OCI-LY7 (cell line): ENCODE data around the gene DIAPH1. TPM values are rescaled to one million over a fixed set of nuclear protein-coding genes. Genes with fewer than 3 reads are reported as not detected.

ENCODE experiments used
- BruUV-seq: library from RNA; stranded (reverse); fragments of 400-500 nt; replicated peaks from 2 replicates; lab custom pipeline; 2021; lab: Mats Ljungman, UMichigan
- CTCF ChIA-PET: fragments of 300-600 bp; sonication (Branson Sonifier 250); formaldehyde crosslinking; loops from one replicate; lab custom pipeline; 2022; ENCODE audit warnings: antibody characterized with exemption; ENCODE audit not compliant: unreplicated experiment; lab: Charles Lee
- POLR2A ChIA-PET: fragments of 300-600 bp; sonication (Branson Sonifier 250); formaldehyde crosslinking; loops from one replicate; lab custom pipeline; 2022; ENCODE audit warnings: antibody characterized with exemption; lab: Charles Lee
- DNase-seq: peaks from one replicate; pipeline ENCODE4 v3.0.0-alpha.2; 2015; ENCODE audit warnings: low spot score
- H2AFZ ChIP-seq: fragments of 200-600 bp; sonication (generic), shearing (Covaris generic); 2 replicates; pipeline ENCODE4 v1.6.1; 2014; ENCODE audit warnings: mild to moderate bottlenecking, antibody characterized with exemption, low read length, moderate library complexity
- H3K27ac ChIP-seq: fragments of 200-600 bp; sonication (generic); 2 replicates; pipeline ENCODE4 v1.5.1; 2014; ENCODE audit warnings: mixed run types, low read depth, mild to moderate bottlenecking, moderate library complexity, low read length, inconsistent platforms; ENCODE audit not compliant: poor library complexity, severe bottlenecking
- H3K36me3 ChIP-seq: fragments of 200-600 bp; sonication (generic); 2 replicates; pipeline ENCODE4 v1.6.1; 2014; ENCODE audit warnings: mild to moderate bottlenecking, antibody characterized with exemption, low read length, moderate library complexity, mixed read lengths; ENCODE audit not compliant: insufficient read depth
- H3K4me1 ChIP-seq: fragments of 200-600 bp; sonication (generic); 2 replicates; pipeline ENCODE4 v1.5.1; 2014; ENCODE audit warnings: mild to moderate bottlenecking, low read length; ENCODE audit not compliant: insufficient read depth, poor library complexity, severe bottlenecking
- H3K4me2 ChIP-seq: fragments of 200-600 bp; sonication (generic); 2 replicates; pipeline ENCODE4 v1.6.1; 2014; ENCODE audit warnings: mild to moderate bottlenecking, low read length
- H3K4me3 ChIP-seq: fragments of 200-600 bp; sonication (generic); 2 replicates; pipeline ENCODE4 v1.5.1; 2014; ENCODE audit warnings: mild to moderate bottlenecking, low read depth, low read length; ENCODE audit not compliant: poor library complexity, severe bottlenecking
- H3K79me2 ChIP-seq: fragments of 200-600 bp; sonication (generic); 2 replicates; pipeline ENCODE4 v1.6.1; 2016; ENCODE audit warnings: low read depth, mild to moderate bottlenecking, low read length, moderate library complexity, mixed read lengths; ENCODE audit not compliant: insufficient read depth
- H3K9me2 ChIP-seq: fragments of 200-600 bp; sonication (generic); 2 replicates; pipeline ENCODE4 v1.6.1; 2016; ENCODE audit warnings: mild to moderate bottlenecking, low read length, mixed read lengths; ENCODE audit not compliant: insufficient read depth
- H3K9me3 ChIP-seq: fragments of 200-600 bp; sonication (generic); 2 replicates; pipeline ENCODE4 v1.6.1; 2014; ENCODE audit warnings: mild to moderate bottlenecking, mixed run types, low read length, mixed read lengths
- H4K20me1 ChIP-seq: fragments of 200-600 bp; sonication (generic); 2 replicates; pipeline ENCODE4 v1.6.1; 2014; ENCODE audit warnings: mild to moderate bottlenecking, antibody characterized with exemption, low read length, moderate library complexity, mixed read lengths; ENCODE audit not compliant: insufficient read depth
- EZH2phosphoT487 ChIP-seq: fragments of 200-600 bp; sonication (generic); IDR thresholded peaks from 2 replicates; pipeline ENCODE4 v1.6.1; 2018; ENCODE audit warnings: low read depth, borderline replicate concordance, mild to moderate bottlenecking, mixed run types, antibody characterized with exemption, low read length, moderate library complexity, mixed read lengths
- intact Hi-C: fragments of 100-400 bp; cut with micrococcal nuclease; formaldehyde crosslinking; loops from one replicate; pipeline ENCODE4 v1.10.0; 2022; ENCODE audit not compliant: unreplicated experiment
- total RNA-seq, 2 experiments: library from RNA; depleted of rRNA in 1 of 2; stranded (reverse); fragments of >200 nt in 1 of 2; shearing (Covaris generic) in 1 of 2; gene quantifications; 2 replicates each; pipeline ENCODE4 v1.2.3, GENCODE V29; 2014 to 2022
- TF ChIP-seq, protein P1 (sequence below): fragments of 200-600 bp; sonication (generic); conservative IDR thresholded peaks from 2 replicates; pipeline ENCODE4 v1.5.1; 2014; ENCODE audit warnings: mild to moderate bottlenecking, antibody characterized with exemption, low read length, moderate library complexity, mixed read lengths

DIAPH1 gene
- total RNA-seq, 2 experiments from 2014 or later = 78.8 to 174 TPM

- Histone ChIP-seq H3K4me3 (no peak overlapping the region), H3K4me2 (peak overlapping the region; percentile 94), H3K27ac (peak overlapping the region; percentile 99), H3K9me2 (no peaks in the 10 kb centered on the region), H3K4me1 (peaks cover 63% of the 10 kb centered on the region), H3K36me3 (peaks cover 48% of the 10 kb centered on the region), H4K20me1 (no peaks in the 10 kb centered on the region), H2AFZ (no peak overlapping the region), H3K9me3 (no peaks in the 10 kb centered on the region), H3K79me2 (no peaks in the 10 kb centered on the region)
- BruUV-seq = no TSS peak
- intact Hi-C loops = no loop called here
- CTCF ChIA-PET = no interaction called here
- DNase-seq = no peak
- no peak for TF ChIP-seq EZH2phosphoT487
- POLR2A ChIA-PET = interaction anchor here (0.5 to 17.7 kb wide), 5 partner anchors 11 to 1517 kb away, joined by 3 to 328 read pairs (median 108); partner anchors contain the start of genes PCDHGC3 and PCDHGC4
Measured at GRCh38 chr5:141503681-141504080, 115.1 kb downstream of the DIAPH1 start.

- Histone ChIP-seq H3K9me3 (no peaks in the 10 kb centered on the region), H3K79me2 (no peaks in the 10 kb centered on the region), H3K36me3 (peaks cover 66% of the 10 kb centered on the region), H3K9me2 (no peaks in the 10 kb centered on the region), H2AFZ (no peak overlapping the region), H3K27ac (no peak overlapping the region), H3K4me3 (no peak overlapping the region), H4K20me1 (no peaks in the 10 kb centered on the region), H3K4me1 (peaks cover 44% of the 10 kb centered on the region), H3K4me2 (no peak overlapping the region)
- no TSS peak for BruUV-seq
- intact Hi-C loops = no loop called here
- TF ChIP-seq, protein P1, sequence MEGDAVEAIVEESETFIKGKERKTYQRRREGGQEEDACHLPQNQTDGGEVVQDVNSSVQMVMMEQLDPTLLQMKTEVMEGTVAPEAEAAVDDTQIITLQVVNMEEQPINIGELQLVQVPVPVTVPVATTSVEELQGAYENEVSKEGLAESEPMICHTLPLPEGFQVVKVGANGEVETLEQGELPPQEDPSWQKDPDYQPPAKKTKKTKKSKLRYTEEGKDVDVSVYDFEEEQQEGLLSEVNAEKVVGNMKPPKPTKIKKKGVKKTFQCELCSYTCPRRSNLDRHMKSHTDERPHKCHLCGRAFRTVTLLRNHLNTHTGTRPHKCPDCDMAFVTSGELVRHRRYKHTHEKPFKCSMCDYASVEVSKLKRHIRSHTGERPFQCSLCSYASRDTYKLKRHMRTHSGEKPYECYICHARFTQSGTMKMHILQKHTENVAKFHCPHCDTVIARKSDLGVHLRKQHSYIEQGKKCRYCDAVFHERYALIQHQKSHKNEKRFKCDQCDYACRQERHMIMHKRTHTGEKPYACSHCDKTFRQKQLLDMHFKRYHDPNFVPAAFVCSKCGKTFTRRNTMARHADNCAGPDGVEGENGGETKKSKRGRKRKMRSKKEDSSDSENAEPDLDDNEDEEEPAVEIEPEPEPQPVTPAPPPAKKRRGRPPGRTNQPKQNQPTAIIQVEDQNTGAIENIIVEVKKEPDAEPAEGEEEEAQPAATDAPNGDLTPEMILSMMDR = no peak
- no peak for TF ChIP-seq EZH2phosphoT487
- ChIA-PET POLR2A (interaction anchor here (0.8 to 12.5 kb wide), 2 partner anchors 18 to 27 kb away, joined by 3 to 109 read pairs; partner anchors contain the start of gene PCDHGC4), CTCF (interaction anchor here (1.0 kb wide), 1 partner anchor 13 kb away, joined by 3 read pairs; the partner anchor contains the start of gene PCDHGC5)
- no peak for DNase-seq
Measured at GRCh38 chr5:141501761-141502160, 117.0 kb downstream of the DIAPH1 start.

DNA sequence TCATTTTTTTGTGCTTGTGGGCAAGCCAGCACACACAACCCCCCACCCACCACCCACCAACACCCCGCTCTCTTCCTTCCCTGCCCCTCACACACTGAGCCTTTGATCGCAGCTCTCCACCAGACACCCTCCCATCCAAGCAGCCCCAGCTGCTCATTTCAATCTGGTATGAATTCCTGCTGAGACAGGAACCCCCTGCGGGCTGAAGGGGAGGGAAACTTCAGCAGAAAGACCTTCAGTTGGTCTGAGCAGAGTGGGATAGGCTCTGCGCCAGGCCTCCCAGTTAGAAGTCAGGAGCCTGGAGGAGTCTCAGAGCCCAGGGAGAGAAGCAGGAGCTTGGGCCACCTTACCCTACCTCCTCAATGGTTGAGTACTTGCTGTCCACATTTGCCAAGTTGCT is 122.8 kb downstream of the DIAPH1 start:
- Histone ChIP-seq H3K27ac (no peak overlapping the region), H3K9me2 (no peaks in the 10 kb centered on the region), H2AFZ (no peak overlapping the region), H3K9me3 (no peaks in the 10 kb centered on the region), H3K4me1 (no peaks in the 10 kb centered on the region), H3K4me2 (no peak overlapping the region), H3K79me2 (no peaks in the 10 kb centered on the region), H3K4me3 (no peak overlapping the region), H3K36me3 (peaks cover 67% of the 10 kb centered on the region), H4K20me1 (no peaks in the 10 kb centered on the region)
- ChIA-PET CTCF (no interaction called here), POLR2A (interaction anchor here (2.1 kb wide), 1 partner anchor 18 kb away, joined by 6 read pairs; no protein-coding TSS in a partner anchor)
- no peak for DNase-seq
- intact Hi-C loops = no loop called here
- TF ChIP-seq, protein P1 = no peak
- no peak for TF ChIP-seq EZH2phosphoT487
- BruUV-seq = no TSS peak
